Measurements from ENCODE around the gene REM1. TPM values are rescaled to one million over a fixed set of nuclear protein-coding genes. Genes with fewer than 3 reads are reported as not detected.

Gene REM1
- total RNA-seq, 1 experiment from 2014 or later = not detected

DNA sequence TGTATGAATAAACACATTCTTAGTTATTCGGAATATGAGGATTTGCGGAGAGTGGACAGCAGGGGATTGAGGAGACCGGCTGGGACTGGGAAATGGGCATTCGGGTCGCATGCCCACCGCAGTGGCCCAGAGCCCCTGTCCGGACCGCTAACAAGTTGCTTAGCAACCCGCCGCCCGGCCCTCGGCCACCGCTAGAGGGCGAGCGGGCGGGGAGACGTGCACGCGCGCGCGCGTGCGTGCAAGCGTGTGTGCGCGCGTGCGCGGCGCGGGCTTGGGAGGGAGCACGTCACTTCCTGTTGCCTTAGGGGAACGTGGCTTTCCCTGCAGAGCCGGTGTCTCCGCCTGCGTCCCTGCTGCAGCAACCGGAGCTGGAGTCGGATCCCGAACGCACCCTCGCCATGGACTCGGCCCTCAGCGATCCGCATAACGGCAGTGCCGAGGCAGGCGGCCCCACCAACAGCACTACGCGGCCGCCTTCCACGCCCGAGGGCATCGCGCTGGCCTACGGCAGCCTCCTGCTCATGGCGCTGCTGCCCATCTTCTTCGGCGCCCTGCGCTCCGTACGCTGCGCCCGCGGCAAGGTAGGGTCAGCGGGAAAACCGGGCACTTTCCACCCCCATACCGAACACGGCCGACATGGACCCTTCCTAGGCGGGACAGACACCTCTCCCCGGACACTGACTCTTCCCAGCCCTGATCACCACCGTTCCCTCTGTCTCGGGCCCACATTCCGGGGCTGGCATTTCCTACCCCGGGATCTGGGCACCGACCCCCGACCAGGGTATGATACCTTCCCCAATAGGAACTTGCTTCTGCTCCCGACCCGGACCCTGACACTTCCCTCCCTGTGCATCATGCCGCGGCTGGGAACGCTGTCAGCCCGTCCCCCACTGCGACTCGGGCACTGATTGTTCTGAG is 39.3 kb downstream of the REM1 start, which contains the start of gene HM13:
Gene HM13, plus strand, starts transcription at position 289 of the 918 bp plus-strand sequence. Its CDS starts 110 bp downstream, at position 399.
- Mint-ChIP-seq H3K4me1 (ENCODE audit: low read depth, unreplicated experiment) (no peaks in the 10 kb centered on the region), H3K27ac (ENCODE audit: unreplicated experiment) (no peak within 1 kb of the TSS), H3K4me3 (ENCODE audit: unreplicated experiment) (no peak within 1 kb of the TSS), H3K9me3 (ENCODE audit: unreplicated experiment) (no peaks in the 10 kb centered on the region), H3K36me3 (ENCODE audit: insufficient read depth, unreplicated experiment) (peaks cover 8% of the 10 kb centered on the region), H3K27me3 (ENCODE audit: insufficient read depth, unreplicated experiment) (no peaks in the 10 kb centered on the region)
- peaks cover 22% of the 10 kb centered on the region for H3K4me1 ChIP-seq
- intact Hi-C loops (cut with micrococcal nuclease; ENCODE audit: unreplicated experiment) = loop anchor here (2.0 kb wide), 2 partner anchors 38 to 96 kb away; no protein-coding TSS in a partner anchor
- no peaks in the 10 kb centered on the region for H3K27me3 ChIP-seq (replicated peaks; ENCODE audit: control insufficient read depth, insufficient read depth, low read length)
- peak; percentile 97 to 98 for DNase-seq
- peak within 1 kb of the TSS; percentile 74 for H3K4me3 ChIP-seq (ENCODE audit: low read depth, low read length)
- H3K9me3 ChIP-seq = no peaks in the 10 kb centered on the region
- no TSS peak for BruUV-seq (replicated peaks)
- peaks cover 4% of the 10 kb centered on the region for H3K36me3 ChIP-seq (ENCODE audit: control insufficient read depth, insufficient read depth, low read length)
- ChIA-PET CTCF (interaction anchor here (0.6 to 3.0 kb wide), 17 partner anchors 8 to 255 kb away, joined by 3 to 25 read pairs (median 6); no protein-coding TSS in a partner anchor), POLR2A (interaction anchor here (0.6 kb wide), 1 partner anchor 98 kb away, joined by 6 read pairs; no protein-coding TSS in a partner anchor)
- TF ChIP-seq, protein P1, sequence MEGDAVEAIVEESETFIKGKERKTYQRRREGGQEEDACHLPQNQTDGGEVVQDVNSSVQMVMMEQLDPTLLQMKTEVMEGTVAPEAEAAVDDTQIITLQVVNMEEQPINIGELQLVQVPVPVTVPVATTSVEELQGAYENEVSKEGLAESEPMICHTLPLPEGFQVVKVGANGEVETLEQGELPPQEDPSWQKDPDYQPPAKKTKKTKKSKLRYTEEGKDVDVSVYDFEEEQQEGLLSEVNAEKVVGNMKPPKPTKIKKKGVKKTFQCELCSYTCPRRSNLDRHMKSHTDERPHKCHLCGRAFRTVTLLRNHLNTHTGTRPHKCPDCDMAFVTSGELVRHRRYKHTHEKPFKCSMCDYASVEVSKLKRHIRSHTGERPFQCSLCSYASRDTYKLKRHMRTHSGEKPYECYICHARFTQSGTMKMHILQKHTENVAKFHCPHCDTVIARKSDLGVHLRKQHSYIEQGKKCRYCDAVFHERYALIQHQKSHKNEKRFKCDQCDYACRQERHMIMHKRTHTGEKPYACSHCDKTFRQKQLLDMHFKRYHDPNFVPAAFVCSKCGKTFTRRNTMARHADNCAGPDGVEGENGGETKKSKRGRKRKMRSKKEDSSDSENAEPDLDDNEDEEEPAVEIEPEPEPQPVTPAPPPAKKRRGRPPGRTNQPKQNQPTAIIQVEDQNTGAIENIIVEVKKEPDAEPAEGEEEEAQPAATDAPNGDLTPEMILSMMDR (IDR thresholded peaks at IDR 0.05; ENCODE audit: insufficient read depth in 1 of 2, low read depth in 1 of 2, low read length in 1 of 2, severe bottlenecking in 1 of 2, unreplicated experiment in 1 of 2) = peak; percentile 98 to 100

DNA sequence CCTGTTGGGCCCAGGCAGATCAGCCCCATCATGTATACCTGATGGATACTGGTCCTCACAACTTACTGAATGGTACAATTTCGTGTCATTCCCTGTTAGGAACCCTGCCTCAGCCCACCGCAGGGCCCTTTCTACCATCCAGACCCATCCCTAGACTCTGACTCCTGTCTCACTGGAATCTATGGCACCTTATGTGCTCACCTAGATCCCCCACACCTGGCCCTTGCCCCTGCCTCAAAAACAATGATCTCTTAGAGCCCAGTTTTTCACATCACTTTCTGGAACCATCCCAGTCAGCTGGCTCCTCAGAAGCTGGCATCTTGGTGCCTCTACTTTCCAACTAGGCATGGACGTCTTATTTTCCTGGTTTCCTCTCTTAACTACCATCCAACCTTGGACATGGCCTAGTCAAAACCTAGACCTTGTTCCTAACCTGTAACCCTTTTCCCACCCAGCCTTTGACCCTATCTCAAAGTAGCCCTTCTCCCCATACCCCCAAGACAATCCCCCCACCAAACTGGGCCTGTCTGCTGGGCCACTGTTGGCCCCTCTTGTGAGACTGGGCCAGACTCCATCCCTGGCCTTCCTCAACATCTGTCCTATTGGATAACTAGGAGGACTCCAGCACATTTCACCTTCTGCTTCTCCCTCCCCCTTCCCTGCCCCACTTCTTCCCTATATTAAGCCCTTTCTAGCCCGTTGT is 40.1 kb downstream of the REM1 start:
- no peaks in the 10 kb centered on the region for H3K4me1 Mint-ChIP-seq (ENCODE audit: low read depth, unreplicated experiment)
- no peak for DNase-seq
- H3K4me3 Mint-ChIP-seq (ENCODE audit: unreplicated experiment) = no peak overlapping the region
- no peaks in the 10 kb centered on the region for H3K27me3 ChIP-seq (replicated peaks; ENCODE audit: control insufficient read depth, insufficient read depth, low read length)
- H3K27me3 Mint-ChIP-seq (ENCODE audit: insufficient read depth, unreplicated experiment) = no peaks in the 10 kb centered on the region
- H3K4me1 ChIP-seq = peaks cover 22% of the 10 kb centered on the region
- POLR2A ChIA-PET = interaction anchor here (0.7 kb wide), 1 partner anchor 90 kb away, joined by 3 read pairs; the partner anchor contains the start of gene ID1
- TF ChIP-seq, protein P1 (IDR thresholded peaks at IDR 0.05; ENCODE audit: insufficient read depth in 1 of 2, low read depth in 1 of 2, low read length in 1 of 2, severe bottlenecking in 1 of 2, unreplicated experiment in 1 of 2) = no peak
- peaks cover 10% of the 10 kb centered on the region for H3K36me3 Mint-ChIP-seq (ENCODE audit: insufficient read depth, unreplicated experiment)
- H3K36me3 ChIP-seq (ENCODE audit: control insufficient read depth, insufficient read depth, low read length) = peaks cover 4% of the 10 kb centered on the region
- no peak overlapping the region for H3K27ac Mint-ChIP-seq (ENCODE audit: unreplicated experiment)
- H3K9me3 ChIP-seq = no peaks in the 10 kb centered on the region
- peak overlapping the region; percentile 74 for H3K4me3 ChIP-seq (ENCODE audit: low read depth, low read length)
- BruUV-seq (replicated peaks) = no TSS peak
- H3K9me3 Mint-ChIP-seq (ENCODE audit: unreplicated experiment) = no peaks in the 10 kb centered on the region
- CTCF ChIA-PET = interaction anchor here (1.1 to 1.9 kb wide), 2 partner anchors 17 to 48 kb away, joined by 3 to 6 read pairs; no protein-coding TSS in a partner anchor
- intact Hi-C loops (cut with micrococcal nuclease; ENCODE audit: unreplicated experiment) = loop anchor here (2.0 kb wide), 2 partner anchors 38 to 96 kb away; no protein-coding TSS in a partner anchor

DNA sequence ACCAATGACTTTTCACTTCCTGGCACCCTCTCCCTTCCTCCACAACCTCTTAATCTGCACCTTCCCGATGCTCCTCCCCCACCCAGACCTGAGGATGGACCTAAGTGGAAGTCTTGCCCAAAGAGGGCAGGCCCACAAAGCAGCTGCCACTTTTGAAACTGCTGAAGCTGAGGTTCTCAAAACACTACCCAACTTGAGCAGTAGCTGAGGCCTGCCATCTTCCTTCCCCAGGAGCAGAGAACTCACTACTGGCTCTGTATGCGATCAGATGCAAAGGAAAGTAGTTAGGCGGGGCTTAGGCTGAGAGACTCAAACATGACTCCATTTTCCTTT is 40.7 kb downstream of the REM1 start:
- H3K4me1 Mint-ChIP-seq (ENCODE audit: low read depth, unreplicated experiment) = no peaks in the 10 kb centered on the region
- peaks cover 4% of the 10 kb centered on the region for H3K36me3 ChIP-seq (ENCODE audit: control insufficient read depth, insufficient read depth, low read length)
- H3K27me3 ChIP-seq (replicated peaks; ENCODE audit: control insufficient read depth, insufficient read depth, low read length) = no peaks in the 10 kb centered on the region
- intact Hi-C loops (cut with micrococcal nuclease; ENCODE audit: unreplicated experiment) = loop anchor here (2.0 kb wide), 2 partner anchors 37 to 95 kb away; no protein-coding TSS in a partner anchor
- peaks cover 10% of the 10 kb centered on the region for H3K36me3 Mint-ChIP-seq (ENCODE audit: insufficient read depth, unreplicated experiment)
- no peak overlapping the region for H3K4me3 Mint-ChIP-seq (ENCODE audit: unreplicated experiment)
- DNase-seq = no peak
- no peaks in the 10 kb centered on the region for H3K27me3 Mint-ChIP-seq (ENCODE audit: insufficient read depth, unreplicated experiment)
- H3K27ac Mint-ChIP-seq (ENCODE audit: unreplicated experiment) = no peak overlapping the region
- ChIA-PET POLR2A (interaction anchor here (0.7 kb wide), 1 partner anchor 89 kb away, joined by 3 read pairs; the partner anchor contains the start of gene ID1), CTCF (interaction anchor here (1.9 kb wide), 1 partner anchor 47 kb away, joined by 6 read pairs; no protein-coding TSS in a partner anchor)
- H3K9me3 ChIP-seq = no peaks in the 10 kb centered on the region
- H3K4me1 ChIP-seq = peaks cover 22% of the 10 kb centered on the region
- H3K4me3 ChIP-seq (ENCODE audit: low read depth, low read length) = peak overlapping the region; percentile 74; the same call in 1 of the 2 replicates
- no peaks in the 10 kb centered on the region for H3K9me3 Mint-ChIP-seq (ENCODE audit: unreplicated experiment)
- TF ChIP-seq, protein P1 (IDR thresholded peaks at IDR 0.05; ENCODE audit: insufficient read depth in 1 of 2, low read depth in 1 of 2, low read length in 1 of 2, severe bottlenecking in 1 of 2, unreplicated experiment in 1 of 2) = no peak
- BruUV-seq (replicated peaks) = no TSS peak
